ENCODE measurements around the gene DNAJC11.
"Not testable (repeated sequence)": the region's sequence is repeated elsewhere in the genome, so short reads cannot be mapped to it uniquely, and the experiment has no call there.

DNAJC11 gene

DNA sequence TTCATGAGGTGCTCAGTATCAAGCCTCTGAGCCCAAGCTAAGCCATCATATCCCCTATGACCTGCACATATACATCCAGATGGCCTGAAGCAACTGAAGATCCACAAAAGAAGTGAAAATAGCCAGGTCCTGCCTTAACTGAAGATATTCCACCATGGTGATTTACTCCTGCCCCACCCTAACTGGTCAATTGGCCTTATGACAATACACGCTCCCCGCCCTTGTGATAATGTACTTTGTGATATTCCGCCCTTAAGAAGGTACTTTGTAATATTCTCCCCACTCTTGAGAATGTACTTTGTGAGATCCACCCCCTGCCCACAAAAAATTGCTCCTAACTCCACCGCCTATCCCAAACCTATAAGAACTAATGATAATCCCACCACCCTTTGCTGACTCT is 1.7 kb downstream of the DNAJC11 start:
- not testable (repeated sequence) for DNase-seq (ENCODE audit: extremely low read depth in 1 of 2, low read depth in 1 of 2)

DNA sequence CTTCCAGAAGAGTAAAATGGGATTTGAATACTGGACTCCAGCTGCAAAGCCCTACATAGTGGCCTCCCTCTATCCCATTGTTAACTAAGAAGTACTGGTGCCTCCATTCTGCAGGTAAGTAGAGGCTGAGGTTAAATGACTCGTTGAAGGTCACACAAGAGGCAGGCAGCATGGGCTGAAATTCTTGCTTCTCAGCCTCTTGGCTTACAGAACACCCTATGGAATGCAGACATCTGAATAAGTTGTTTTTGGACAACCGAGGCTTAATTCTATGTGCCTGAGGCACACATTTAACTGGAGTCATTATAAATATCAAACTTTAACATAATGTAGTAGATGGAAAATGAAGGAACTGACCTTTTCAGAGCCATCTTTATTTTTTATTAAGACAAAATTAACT is 5.7 kb downstream of the DNAJC11 start:
- DNase-seq (ENCODE audit: extremely low read depth in 1 of 2, low read depth in 1 of 2), result no peak

- no peak for DNase-seq (ENCODE audit: extremely low read depth in 1 of 2, low read depth in 1 of 2)
Measured at GRCh38 chr1:6694121-6694713, 7.4 kb downstream of the DNAJC11 start.

GRCh38 chr1:6692956-6693355 is 8.7 kb downstream of the DNAJC11 start:
- no peak for DNase-seq (ENCODE audit: extremely low read depth in 1 of 2, low read depth in 1 of 2)

GRCh38 chr1:6691507-6691906 is 10.1 kb downstream of the DNAJC11 start:
- no peak for DNase-seq (ENCODE audit: extremely low read depth in 1 of 2, low read depth in 1 of 2)

- no peak for DNase-seq (ENCODE audit: extremely low read depth in 1 of 2, low read depth in 1 of 2)
Measured at GRCh38 chr1:6690186-6690585, 11.4 kb downstream of the DNAJC11 start.

- DNase-seq (ENCODE audit: extremely low read depth in 1 of 2, low read depth in 1 of 2), result no peak
Measured at GRCh38 chr1:6688757-6689156, 12.9 kb downstream of the DNAJC11 start.

GRCh38 chr1:6688001-6688400 is 13.6 kb downstream of the DNAJC11 start:
- DNase-seq (ENCODE audit: extremely low read depth in 1 of 2, low read depth in 1 of 2), result no peak

GRCh38 chr1:6686294-6686693 is 15.3 kb downstream of the DNAJC11 start:
- DNase-seq (ENCODE audit: extremely low read depth in 1 of 2, low read depth in 1 of 2), result no peak

DNA sequence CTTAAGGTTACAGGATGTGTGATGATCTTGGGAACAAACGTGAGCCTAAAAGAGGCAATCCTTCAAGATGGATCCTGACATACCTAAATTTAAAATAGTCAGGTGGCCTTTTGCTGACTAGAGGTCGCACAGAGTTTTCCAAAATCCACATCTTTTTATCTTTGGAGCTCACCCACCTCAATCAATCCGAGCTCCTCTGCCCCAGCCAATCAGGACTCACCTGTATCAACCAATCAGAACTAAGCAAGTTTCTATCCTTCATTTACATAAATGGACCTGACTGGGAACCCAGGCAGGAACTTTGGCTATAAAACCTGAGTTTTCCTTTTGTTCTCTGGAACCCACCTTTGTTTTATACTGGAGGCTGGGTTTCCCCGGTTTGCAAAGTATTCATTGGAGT is 16.2 kb downstream of the DNAJC11 start:
- no peak for DNase-seq (ENCODE audit: extremely low read depth in 1 of 2, low read depth in 1 of 2)

- DNase-seq (ENCODE audit: extremely low read depth in 1 of 2, low read depth in 1 of 2), result no peak
Measured at GRCh38 chr1:6683434-6683833, 18.2 kb downstream of the DNAJC11 start.

DNA sequence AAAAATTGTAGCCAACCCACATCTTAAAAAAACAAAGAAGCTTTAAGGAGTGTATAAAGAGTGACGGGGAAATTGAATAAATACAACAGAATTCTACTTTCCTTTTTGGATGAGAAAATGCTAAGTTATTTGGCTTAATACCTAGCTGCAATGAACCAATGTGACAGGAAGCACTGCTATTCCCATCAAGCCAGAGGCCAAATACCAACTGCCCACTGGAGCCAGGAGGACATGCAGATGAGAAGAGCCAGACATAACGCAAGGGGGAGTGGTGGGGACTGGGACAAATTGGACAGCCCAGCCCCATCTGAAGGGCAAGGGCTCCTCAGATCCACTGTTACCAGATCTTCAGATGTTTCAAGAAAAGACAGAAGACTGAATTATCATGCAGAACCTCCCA is 25.7 kb downstream of the DNAJC11 start:
- no peak for DNase-seq (ENCODE audit: extremely low read depth in 1 of 2, low read depth in 1 of 2)

- DNase-seq (ENCODE audit: extremely low read depth in 1 of 2, low read depth in 1 of 2), result no peak
Measured at GRCh38 chr1:6674771-6675170, 26.8 kb downstream of the DNAJC11 start.

- no peak for DNase-seq (ENCODE audit: extremely low read depth in 1 of 2, low read depth in 1 of 2)
Measured at GRCh38 chr1:6673816-6674398, 27.7 kb downstream of the DNAJC11 start.

- no peak for DNase-seq (ENCODE audit: extremely low read depth in 1 of 2, low read depth in 1 of 2)
Measured at GRCh38 chr1:6672558-6672957, 29.1 kb downstream of the DNAJC11 start.

GRCh38 chr1:6668503-6668902 is 33.1 kb downstream of the DNAJC11 start:
- no peak for DNase-seq (ENCODE audit: extremely low read depth in 1 of 2, low read depth in 1 of 2)

DNA sequence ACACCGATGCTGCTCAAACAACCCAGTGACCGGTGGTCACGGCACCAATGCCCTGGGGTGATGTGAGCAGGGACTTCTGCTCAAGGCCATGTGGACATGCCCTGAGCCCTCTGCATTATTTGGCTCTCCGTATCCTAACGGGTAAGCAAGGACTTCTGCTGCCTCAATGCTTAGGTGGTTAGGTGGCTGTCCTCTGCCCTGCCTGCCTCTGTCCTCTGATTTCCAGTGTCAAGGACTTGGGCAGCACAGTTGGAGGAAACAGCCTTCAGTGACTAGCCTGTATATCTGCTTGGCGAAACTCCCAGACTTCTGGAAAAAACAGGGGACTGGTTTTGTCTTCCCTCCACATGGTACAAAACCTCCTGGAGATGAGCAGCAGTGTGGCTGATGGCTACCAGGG is 34.5 kb downstream of the DNAJC11 start:
- no peak for DNase-seq (ENCODE audit: extremely low read depth in 1 of 2, low read depth in 1 of 2)

- DNase-seq (ENCODE audit: extremely low read depth in 1 of 2, low read depth in 1 of 2), result no peak
Measured at GRCh38 chr1:6666696-6667095, 34.9 kb downstream of the DNAJC11 start.

GRCh38 chr1:6662468-6662867 is 39.1 kb downstream of the DNAJC11 start:
- not testable (repeated sequence) for DNase-seq (ENCODE audit: extremely low read depth in 1 of 2, low read depth in 1 of 2)

DNA sequence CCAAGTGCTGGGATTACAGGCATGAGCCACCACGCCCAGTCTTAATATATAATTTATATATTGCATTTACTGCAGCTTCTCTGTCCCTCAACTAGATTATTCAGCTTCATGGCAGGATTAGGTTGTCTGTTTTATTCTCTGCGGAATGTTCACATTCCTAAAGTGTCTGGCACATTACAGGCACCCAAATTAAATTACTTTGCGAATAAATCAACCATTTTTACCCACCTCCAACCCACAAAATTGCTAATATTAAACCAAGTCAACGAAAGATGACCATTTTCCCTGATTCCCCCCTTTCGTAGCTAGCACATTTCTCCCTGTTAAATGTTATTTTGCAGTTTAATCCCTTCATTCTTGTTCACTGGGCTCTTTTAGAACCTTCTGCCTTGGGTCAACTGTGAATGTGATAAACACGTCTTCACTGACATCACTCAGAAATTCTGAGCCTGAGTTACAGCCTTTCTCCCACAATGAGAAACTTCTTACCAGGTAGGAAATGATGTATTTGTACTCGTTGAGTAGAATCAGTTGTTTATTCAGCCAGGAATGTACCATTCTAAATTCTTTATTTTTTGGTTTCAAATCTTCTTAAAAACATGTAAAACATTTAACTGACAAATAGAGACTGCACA is 41.1 kb downstream of the DNAJC11 start:
- DNase-seq (ENCODE audit: extremely low read depth in 1 of 2, low read depth in 1 of 2), result no peak

- DNase-seq (ENCODE audit: extremely low read depth in 1 of 2, low read depth in 1 of 2), result no peak
Measured at GRCh38 chr1:6658359-6659060, 43.1 kb downstream of the DNAJC11 start.

DNA sequence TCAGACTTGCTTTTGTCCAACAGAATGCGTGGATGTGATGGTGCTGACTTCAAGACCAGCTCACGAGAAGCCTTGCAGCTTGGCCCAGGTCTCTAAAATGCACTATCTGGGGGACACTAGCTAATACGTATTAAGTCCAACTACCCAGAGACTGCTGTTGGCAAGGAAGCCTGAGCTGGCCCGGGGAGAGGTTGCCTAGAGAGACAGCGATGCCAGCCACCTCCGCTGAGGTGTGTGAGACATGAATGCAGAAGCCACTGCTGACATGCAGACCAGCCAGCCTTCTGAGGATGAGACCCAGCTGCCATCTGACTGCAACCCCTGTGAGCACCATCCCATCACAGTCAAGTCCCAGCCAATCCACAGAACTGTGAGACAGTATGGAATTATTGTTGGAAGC is 44.5 kb downstream of the DNAJC11 start:
- no peak for DNase-seq (ENCODE audit: extremely low read depth in 1 of 2, low read depth in 1 of 2)
